Endothelial cell of umbilical vein (primary cell): Measurements from ENCODE around the gene OGFOD2.

Experiments used
- EZH2 ChIP-seq: IDR thresholded peaks from 2 replicates; pipeline ENCODE4 v1.6.1; 2012; ENCODE audit warnings: borderline replicate concordance, low read depth, mild to moderate bottlenecking, moderate library complexity, low read length, inconsistent platforms; ENCODE audit not compliant: severe bottlenecking
- GATA2 ChIP-seq: IDR thresholded peaks from 2 replicates; pipeline ENCODE4 v1.7.0; 2011; ENCODE audit warnings: low read depth, mild to moderate bottlenecking, moderate library complexity, mixed read lengths, low read length; ENCODE audit not compliant: insufficient read length, insufficient read depth
- JUN ChIP-seq: IDR thresholded peaks from 2 replicates; pipeline ENCODE4 v1.6.1; 2011; ENCODE audit warnings: borderline replicate concordance, low read depth; ENCODE audit not compliant: insufficient read length, insufficient read depth
- MYC ChIP-seq: IDR thresholded peaks from one replicate; pipeline ENCODE4 v1.6.1; 2011; ENCODE audit warnings: mild to moderate bottlenecking, low read depth, low read length
- POLR2A ChIP-seq: IDR thresholded peaks from 2 replicates; pipeline ENCODE4 v1.6.1; 2012; ENCODE audit warnings: low read depth, mild to moderate bottlenecking, control low read depth, low read length
- POLR2AphosphoS5 ChIP-seq: IDR thresholded peaks from 2 replicates; pipeline ENCODE4 v1.6.1; 2012; ENCODE audit warnings: low read depth, mild to moderate bottlenecking, control low read depth, low read length, moderate library complexity; ENCODE audit not compliant: insufficient read depth
- TF ChIP-seq, protein P1 (sequence below), 2 donors: IDR thresholded peaks; 1 replicate in 1 of 2; 2 replicates in 1 of 2; pipeline ENCODE4 v1.5.1; 2011; ENCODE audit warnings: low read length in 2 of 2, mild to moderate bottlenecking in 2 of 2, moderate library complexity in 2 of 2, control low read depth in 1 of 2, inconsistent platforms in 1 of 2, low read depth in 1 of 2; ENCODE audit not compliant: insufficient read depth in 1 of 2; ENCODE audit errors: extremely low read depth in 1 of 2
- TF ChIP-seq, protein P2 (sequence below): IDR thresholded peaks from 2 replicates; pipeline ENCODE4 v1.6.1; 2011; ENCODE audit not compliant: insufficient read depth, insufficient read length

DNA sequence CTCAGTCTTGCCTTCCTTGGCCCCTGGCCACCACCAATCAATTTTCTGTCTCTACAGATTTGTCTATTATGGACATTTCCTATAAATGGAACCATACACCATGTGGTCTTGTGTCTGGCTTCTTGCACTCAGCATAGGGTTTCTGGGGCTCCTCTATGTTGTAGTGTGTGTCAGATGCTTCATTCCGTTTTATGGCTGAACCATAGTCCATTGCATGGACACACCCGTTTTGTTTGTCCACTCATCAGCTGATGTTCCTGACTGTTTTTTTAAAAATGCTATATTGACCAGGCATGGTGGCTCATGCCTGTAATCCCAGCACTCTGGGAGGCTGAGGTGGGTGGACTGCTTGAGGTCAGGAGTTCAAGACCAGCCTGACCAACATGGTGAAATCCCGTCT, 26.4 kb downstream of the OGFOD2 start:
- TF ChIP-seq POLR2A: no peak
- TF ChIP-seq, protein P1, sequence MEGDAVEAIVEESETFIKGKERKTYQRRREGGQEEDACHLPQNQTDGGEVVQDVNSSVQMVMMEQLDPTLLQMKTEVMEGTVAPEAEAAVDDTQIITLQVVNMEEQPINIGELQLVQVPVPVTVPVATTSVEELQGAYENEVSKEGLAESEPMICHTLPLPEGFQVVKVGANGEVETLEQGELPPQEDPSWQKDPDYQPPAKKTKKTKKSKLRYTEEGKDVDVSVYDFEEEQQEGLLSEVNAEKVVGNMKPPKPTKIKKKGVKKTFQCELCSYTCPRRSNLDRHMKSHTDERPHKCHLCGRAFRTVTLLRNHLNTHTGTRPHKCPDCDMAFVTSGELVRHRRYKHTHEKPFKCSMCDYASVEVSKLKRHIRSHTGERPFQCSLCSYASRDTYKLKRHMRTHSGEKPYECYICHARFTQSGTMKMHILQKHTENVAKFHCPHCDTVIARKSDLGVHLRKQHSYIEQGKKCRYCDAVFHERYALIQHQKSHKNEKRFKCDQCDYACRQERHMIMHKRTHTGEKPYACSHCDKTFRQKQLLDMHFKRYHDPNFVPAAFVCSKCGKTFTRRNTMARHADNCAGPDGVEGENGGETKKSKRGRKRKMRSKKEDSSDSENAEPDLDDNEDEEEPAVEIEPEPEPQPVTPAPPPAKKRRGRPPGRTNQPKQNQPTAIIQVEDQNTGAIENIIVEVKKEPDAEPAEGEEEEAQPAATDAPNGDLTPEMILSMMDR (IDR thresholded peaks at IDR 0.05; ENCODE audit: extremely low read depth in 1 of 2, insufficient read depth in 1 of 2, low read depth in 1 of 2, low read length in 2 of 2): no peak
- TF ChIP-seq JUN: no peak
- TF ChIP-seq EZH2: no peak
- TF ChIP-seq, protein P2, sequence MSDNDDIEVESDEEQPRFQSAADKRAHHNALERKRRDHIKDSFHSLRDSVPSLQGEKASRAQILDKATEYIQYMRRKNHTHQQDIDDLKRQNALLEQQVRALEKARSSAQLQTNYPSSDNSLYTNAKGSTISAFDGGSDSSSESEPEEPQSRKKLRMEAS: no peak
- no peak for TF ChIP-seq MYC
- TF ChIP-seq POLR2AphosphoS5: no peak
- no peak for TF ChIP-seq GATA2
